Osteocyte (in vitro differentiated cells): Measurements from ENCODE around the gene AKAP9. TPM values are rescaled to one million over a fixed set of nuclear protein-coding genes. Genes with fewer than 3 reads are reported as not detected.
"Not testable (repeated sequence)": the region's sequence is repeated elsewhere in the genome, so short reads cannot be mapped to it uniquely, and the experiment has no call there.

ENCODE experiments used
- DNase-seq: peaks from one replicate; pipeline ENCODE4 v3.0.0; 2021; ENCODE audit warnings: mixed read lengths; ENCODE audit not compliant: unreplicated experiment; ENCODE audit errors: extremely low spot score
- H3K27ac Mint-ChIP-seq: one replicate; pipeline ENCODE4 v1.8.0; 2021; ENCODE audit warnings: mild to moderate bottlenecking, mixed read lengths; ENCODE audit not compliant: unreplicated experiment
- H3K27me3 Mint-ChIP-seq: one replicate; pipeline ENCODE4 v1.8.0; 2021; ENCODE audit warnings: mixed read lengths; ENCODE audit not compliant: unreplicated experiment
- H3K36me3 Mint-ChIP-seq: one replicate; pipeline ENCODE4 v1.8.0; 2021; ENCODE audit warnings: mixed read lengths; ENCODE audit not compliant: unreplicated experiment
- H3K4me1 Mint-ChIP-seq: one replicate; pipeline ENCODE4 v1.8.0; 2021; ENCODE audit warnings: mixed read lengths; ENCODE audit not compliant: unreplicated experiment
- H3K4me3 Mint-ChIP-seq: one replicate; pipeline ENCODE4 v1.8.0; 2021; ENCODE audit warnings: mild to moderate bottlenecking, moderate library complexity, mixed read lengths; ENCODE audit not compliant: unreplicated experiment
- H3K9me3 Mint-ChIP-seq: one replicate; pipeline ENCODE4 v1.8.0; 2021; ENCODE audit warnings: mixed read lengths; ENCODE audit not compliant: unreplicated experiment
- CTCF ChIP-seq: fragments of 200-600 bp; sonication (generic); IDR thresholded peaks from 2 replicates; pipeline ENCODE4 v1.5.0; 2021; ENCODE audit warnings: antibody characterized with exemption, mild to moderate bottlenecking, moderate library complexity
- total RNA-seq: library from RNA; stranded (reverse); gene quantifications from 2 replicates; pipeline ENCODE4 v1.2.1, GENCODE V29; 2021

Gene AKAP9
- total RNA-seq, 1 donor from 2014 or later, result 47.2 TPM

GRCh38 chr7:92006046-92006445 lies 65.4 kb downstream of the AKAP9 start:
- no peak overlapping the region for H3K4me3 Mint-ChIP-seq
- peaks cover 5% of the 10 kb centered on the region for H3K4me1 Mint-ChIP-seq
- no peak overlapping the region for H3K27ac Mint-ChIP-seq
- no peak for TF ChIP-seq CTCF
- no peaks in the 10 kb centered on the region for H3K27me3 Mint-ChIP-seq
- peaks cover 61% of the 10 kb centered on the region for H3K36me3 Mint-ChIP-seq
- no peak for DNase-seq
- peaks cover 3% of the 10 kb centered on the region for H3K9me3 Mint-ChIP-seq

GRCh38 chr7:92010215-92010614 lies 69.6 kb downstream of the AKAP9 start:
- H3K36me3 Mint-ChIP-seq, result peaks cover 54% of the 10 kb centered on the region
- no peak overlapping the region for H3K27ac Mint-ChIP-seq
- peaks cover 10% of the 10 kb centered on the region for H3K9me3 Mint-ChIP-seq
- H3K4me3 Mint-ChIP-seq, result no peak overlapping the region
- no peaks in the 10 kb centered on the region for H3K4me1 Mint-ChIP-seq
- no peaks in the 10 kb centered on the region for H3K27me3 Mint-ChIP-seq
- no peak for DNase-seq
- TF ChIP-seq CTCF, result no peak

GRCh38 chr7:92013611-92014010 lies 72.9 kb downstream of the AKAP9 start:
- Mint-ChIP-seq H3K27ac (no peak overlapping the region), H3K27me3 (no peaks in the 10 kb centered on the region), H3K4me3 (no peak overlapping the region), H3K4me1 (no peaks in the 10 kb centered on the region), H3K36me3 (peaks cover 52% of the 10 kb centered on the region), H3K9me3 (peaks cover 10% of the 10 kb centered on the region)
- DNase-seq, result no peak
- TF ChIP-seq CTCF, result no peak

- H3K27ac Mint-ChIP-seq, result no peak overlapping the region
- H3K27me3 Mint-ChIP-seq, result no peaks in the 10 kb centered on the region
- peaks cover 42% of the 10 kb centered on the region for H3K36me3 Mint-ChIP-seq
- no peak for DNase-seq
- H3K9me3 Mint-ChIP-seq, result no peaks in the 10 kb centered on the region
- no peak for TF ChIP-seq CTCF
- H3K4me3 Mint-ChIP-seq, result no peak overlapping the region
- peaks cover 7% of the 10 kb centered on the region for H3K4me1 Mint-ChIP-seq
Measured at GRCh38 chr7:92020636-92021035, 80.0 kb downstream of the AKAP9 start.

- H3K27me3 Mint-ChIP-seq, result no peaks in the 10 kb centered on the region
- H3K36me3 Mint-ChIP-seq, result peaks cover 35% of the 10 kb centered on the region
- no peak for DNase-seq
- peak overlapping the region; percentile 67 for H3K27ac Mint-ChIP-seq
- H3K9me3 Mint-ChIP-seq, result no peaks in the 10 kb centered on the region
- peaks cover 12% of the 10 kb centered on the region for H3K4me1 Mint-ChIP-seq
- H3K4me3 Mint-ChIP-seq, result no peak overlapping the region
- TF ChIP-seq CTCF, result no peak
Measured at GRCh38 chr7:92025260-92025659, 84.6 kb downstream of the AKAP9 start.

GRCh38 chr7:92026635-92027034 lies 86.0 kb downstream of the AKAP9 start:
- not testable (repeated sequence) for DNase-seq, H3K27me3 Mint-ChIP-seq, H3K9me3 Mint-ChIP-seq, H3K4me3 Mint-ChIP-seq, H3K27ac Mint-ChIP-seq
- peaks cover 12% of the 10 kb centered on the region for H3K4me1 Mint-ChIP-seq
- H3K36me3 Mint-ChIP-seq, result peaks cover 42% of the 10 kb centered on the region

- Mint-ChIP-seq H3K36me3 (peaks cover 42% of the 10 kb centered on the region), H3K4me1 (peaks cover 12% of the 10 kb centered on the region)
- not testable (repeated sequence) for DNase-seq, H3K4me3 Mint-ChIP-seq, H3K27me3 Mint-ChIP-seq, H3K27ac Mint-ChIP-seq, H3K9me3 Mint-ChIP-seq
Measured at GRCh38 chr7:92027128-92027527, 86.5 kb downstream of the AKAP9 start.
